GM12891 (cell line): ENCODE data around the gene MAP3K9.

Experiments used
- PAX5 ChIP-seq: IDR thresholded peaks from 2 replicates; pipeline ENCODE4 v1.6.1; 2011; ENCODE audit warnings: low read length, moderate library complexity, mild to moderate bottlenecking; ENCODE audit not compliant: insufficient read depth, severe bottlenecking
- POLR2A ChIP-seq: IDR thresholded peaks from 2 replicates; pipeline ENCODE4 v1.6.1; 2011; ENCODE audit warnings: low read depth, low read length, control low read depth
- POLR2AphosphoS5 ChIP-seq: IDR thresholded peaks from 2 replicates; pipeline ENCODE4 v1.6.1; 2011; ENCODE audit warnings: low read depth, low read length, control low read depth
- POU2F2 ChIP-seq: IDR thresholded peaks from 2 replicates; pipeline ENCODE4 v1.6.1; 2011; ENCODE audit warnings: low read depth, mild to moderate bottlenecking, control low read depth, low read length, moderate library complexity
- SPI1 ChIP-seq: IDR thresholded peaks from 2 replicates; pipeline ENCODE4 v1.6.1; 2011; ENCODE audit warnings: low read depth, low read length, control low read depth
- TAF1 ChIP-seq: IDR thresholded peaks from 2 replicates; pipeline ENCODE4 v1.6.1; 2011; ENCODE audit warnings: low read depth, low read length, control low read depth

GRCh38 chr14:70755655-70756054, 53.7 kb downstream of the MAP3K9 start:
- no peak for TF ChIP-seq POLR2A
- TF ChIP-seq POLR2AphosphoS5: no peak
- no peak for TF ChIP-seq POU2F2
- TF ChIP-seq TAF1: no peak
- TF ChIP-seq PAX5: no peak
- TF ChIP-seq SPI1: no peak
